GM18907 (cell line): ENCODE data around the gene LLGL1.

ENCODE experiments used
- ATAC-seq: cut with Tn5 transposase; IDR thresholded peaks from one replicate; pipeline ENCODE4 v1.9.1; 2021; ENCODE audit warnings: mild to moderate bottlenecking, moderate library complexity; ENCODE audit not compliant: unreplicated experiment

Gene LLGL1

DNA sequence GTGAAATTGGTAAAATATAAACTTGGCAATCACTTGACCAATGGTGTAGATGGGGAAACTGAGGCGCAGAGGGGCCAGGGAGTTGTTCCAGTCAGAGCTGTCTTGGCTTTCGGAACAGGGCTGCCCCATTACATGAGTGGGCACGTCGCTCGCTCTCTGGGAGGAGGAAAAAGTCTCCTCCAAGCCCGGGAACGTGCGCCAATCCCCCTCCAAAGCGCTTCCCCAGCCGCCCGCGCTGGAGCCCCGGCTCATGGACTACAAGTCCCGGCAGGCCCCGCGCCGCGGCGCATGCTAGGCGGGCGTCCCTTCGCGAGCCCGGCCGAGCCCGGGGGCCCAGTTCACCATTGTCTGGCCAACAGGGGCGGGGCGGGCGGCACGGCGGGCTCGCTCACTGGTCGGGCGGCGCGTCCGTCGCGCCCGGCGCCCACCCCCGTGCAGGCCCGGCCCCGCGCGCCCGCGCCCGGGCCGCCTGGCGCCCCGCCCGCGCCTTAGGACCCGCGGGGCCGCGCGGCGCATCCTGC lies at the start of gene LLGL1:
TSS of gene LLGL1 (plus strand) at position 515 of the 521 bp plus-strand sequence. CDS start 48 bp downstream, outside the sequence.
- ATAC-seq: peak; percentile 84

DNA sequence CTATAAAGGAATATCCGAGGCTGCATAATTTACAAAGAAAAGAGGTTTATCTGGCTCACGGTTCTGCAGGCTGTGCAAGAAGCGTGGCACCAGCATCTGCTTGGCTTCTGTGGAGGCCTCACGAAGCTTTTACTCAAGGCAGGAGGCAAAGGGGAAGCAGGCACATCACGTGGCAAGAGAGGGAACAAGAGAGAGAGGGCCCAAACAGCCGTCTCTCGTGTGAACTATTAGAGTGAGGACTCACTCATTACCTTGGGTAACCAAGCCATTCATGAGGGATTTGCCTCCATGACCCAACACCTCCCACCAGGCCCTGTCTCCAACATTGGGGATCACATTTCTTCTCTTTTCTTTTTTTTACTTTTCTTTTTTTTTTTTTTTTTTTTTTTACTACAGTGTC lies 49.3 kb upstream of the LLGL1 start:
- ATAC-seq: no peak

DNA sequence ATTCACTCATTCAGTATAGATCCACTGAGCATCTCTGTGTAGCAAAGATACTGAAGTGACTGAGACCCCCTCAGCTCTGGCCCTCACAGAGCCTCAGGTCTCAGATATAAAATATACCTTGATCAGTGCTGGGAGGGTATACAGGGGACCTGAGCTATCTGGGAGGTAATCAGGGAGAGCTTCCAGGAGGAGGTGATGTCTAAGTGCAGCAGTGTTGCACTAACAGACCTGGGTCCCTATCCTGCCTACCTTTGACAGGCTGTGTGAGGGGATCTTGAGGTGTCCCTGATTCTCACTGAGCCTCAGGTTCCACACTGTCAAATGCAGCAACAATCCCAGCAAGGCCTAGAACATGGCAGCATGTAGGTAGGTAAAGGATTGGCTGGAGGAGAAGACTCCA lies 48.3 kb upstream of the LLGL1 start:
- ATAC-seq: no peak

DNA sequence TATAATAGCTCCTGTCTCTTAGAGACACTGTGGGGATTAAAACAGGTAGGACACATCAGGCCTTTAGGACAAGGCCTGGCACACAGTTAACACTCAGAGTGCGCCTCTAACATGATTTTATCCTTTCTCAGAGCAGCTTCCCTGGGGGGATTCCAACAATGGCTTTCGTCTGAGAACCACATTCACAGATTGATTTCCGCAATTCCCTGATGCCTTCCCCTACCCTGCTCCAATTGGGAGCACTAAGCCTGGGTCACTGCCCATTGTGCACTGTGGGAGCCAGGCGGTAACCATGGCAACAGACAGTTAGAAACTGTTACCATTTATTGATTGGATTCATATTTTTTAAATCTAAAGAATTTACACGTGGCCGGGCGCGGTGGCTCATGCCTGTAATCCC lies 47.7 kb upstream of the LLGL1 start:
- ATAC-seq: no peak

DNA sequence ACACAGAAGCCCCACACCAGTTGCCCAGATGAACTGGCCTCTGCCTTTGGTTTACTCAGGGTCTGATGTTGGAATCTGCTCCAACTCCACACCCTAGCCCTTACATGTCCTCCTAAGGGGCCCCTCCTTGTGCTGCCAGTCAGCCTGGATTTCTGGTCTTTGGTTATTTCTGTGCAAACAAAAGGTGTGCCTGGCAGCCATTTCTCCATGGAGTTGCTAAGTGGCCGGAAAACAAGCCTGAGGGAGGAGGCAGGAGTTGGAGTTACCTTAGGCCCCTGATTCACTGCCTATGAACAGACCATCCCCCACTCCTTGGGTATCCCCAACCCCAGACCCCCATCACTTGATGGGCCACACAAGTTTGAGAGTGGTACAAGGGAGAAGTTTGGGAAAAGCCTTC lies 46.2 kb upstream of the LLGL1 start:
- no peak for ATAC-seq

DNA sequence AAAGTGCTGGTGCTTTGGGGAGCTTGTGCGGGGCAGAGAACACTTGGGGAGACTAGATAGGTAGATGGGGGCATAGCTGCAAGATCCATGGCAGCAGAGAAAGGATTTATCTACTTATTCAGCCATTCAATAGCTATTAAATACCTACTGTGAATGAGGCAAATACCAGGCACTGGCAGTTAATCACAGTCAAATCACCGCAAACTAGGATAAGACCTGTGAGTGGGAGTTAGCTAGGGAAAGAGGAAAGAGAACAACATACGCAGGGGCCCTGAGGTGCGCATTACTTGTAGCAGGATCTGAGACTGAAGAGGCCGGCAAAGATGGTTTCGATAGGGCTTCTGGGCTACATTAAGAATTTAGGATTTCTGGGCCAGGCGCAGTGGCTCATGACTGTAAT lies 45.6 kb upstream of the LLGL1 start:
- ATAC-seq: no peak

DNA sequence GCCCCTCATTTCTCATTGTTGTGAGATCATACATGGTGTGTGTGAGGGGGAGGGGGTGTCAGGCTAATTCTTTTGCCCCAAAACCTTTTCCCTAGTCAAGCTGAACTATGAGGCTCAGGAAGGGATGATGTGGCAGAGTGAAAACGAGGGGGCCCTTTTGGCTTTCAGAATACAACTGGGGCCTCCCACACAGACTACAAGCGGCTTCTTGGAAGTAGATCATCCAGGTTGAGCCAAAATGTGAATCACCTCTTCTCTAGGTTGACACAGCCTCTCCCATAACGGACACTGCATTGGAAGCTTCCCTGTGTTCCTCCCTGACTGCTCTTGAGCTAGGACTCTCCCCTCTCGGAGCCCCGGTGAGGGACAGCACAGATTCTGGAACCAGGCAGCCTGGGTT lies 44.1 kb upstream of the LLGL1 start:
- ATAC-seq: no peak

DNA sequence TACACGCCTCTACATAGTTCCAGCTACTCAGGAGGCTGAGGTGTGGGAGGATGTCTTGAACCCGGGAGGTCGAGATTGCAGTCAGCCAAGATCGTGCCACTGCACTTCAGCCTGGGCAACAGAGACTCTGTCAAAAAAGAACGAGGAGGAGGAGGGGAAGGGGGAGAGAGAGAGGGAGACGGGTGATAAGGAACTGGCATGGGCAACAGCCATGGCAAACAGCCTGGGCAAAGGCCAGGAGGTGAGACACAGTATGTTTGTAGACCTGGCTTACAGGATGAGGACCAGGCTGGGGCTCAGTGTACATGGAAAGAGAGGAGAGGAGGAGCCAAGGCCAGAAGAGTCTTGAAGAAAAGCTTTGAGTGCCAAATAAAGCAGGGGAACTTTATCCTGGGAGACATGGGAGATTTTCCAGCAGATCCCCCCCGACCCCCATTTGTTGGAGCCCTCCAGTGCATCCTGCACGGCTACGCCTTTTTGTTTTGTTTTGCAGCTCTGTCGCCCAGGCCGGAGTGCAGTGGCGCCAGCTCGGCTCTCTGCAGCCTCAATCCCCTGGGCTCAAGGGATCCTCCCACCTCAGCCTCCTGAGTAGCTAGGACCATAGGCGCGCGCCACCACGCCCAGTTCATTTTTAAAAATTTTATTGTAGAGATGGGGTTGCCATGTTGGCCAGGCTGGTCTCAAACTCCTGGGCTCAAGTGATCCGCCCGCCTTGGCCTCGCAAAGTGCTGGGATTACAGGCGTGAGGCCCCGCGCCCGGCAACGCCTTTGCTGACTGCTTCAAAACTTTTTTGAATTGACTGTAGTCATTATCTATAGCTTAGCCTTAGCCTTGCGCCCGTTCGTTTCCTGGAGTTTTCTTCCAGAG lies 43.1 kb upstream of the LLGL1 start:
- ATAC-seq: no peak

DNA sequence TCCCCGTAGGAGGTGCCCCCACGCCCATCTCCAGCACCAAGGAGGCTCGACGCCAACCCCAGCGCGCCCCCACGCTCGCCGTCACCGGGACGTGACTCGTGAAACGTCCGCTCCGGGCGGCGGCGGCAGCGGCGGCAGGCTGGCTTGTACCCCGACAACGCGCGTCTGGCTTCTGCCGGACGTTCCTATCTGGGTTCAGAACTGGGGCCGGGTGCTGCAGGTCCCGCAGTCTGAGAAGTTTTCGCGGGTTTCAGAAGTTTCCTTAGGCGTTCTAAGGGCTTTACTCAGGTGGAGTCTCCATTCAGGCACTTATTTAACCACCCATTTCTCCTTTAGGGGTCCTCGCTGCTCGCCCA lies 42.5 kb upstream of the LLGL1 start:
- peak; percentile 42 for ATAC-seq

DNA sequence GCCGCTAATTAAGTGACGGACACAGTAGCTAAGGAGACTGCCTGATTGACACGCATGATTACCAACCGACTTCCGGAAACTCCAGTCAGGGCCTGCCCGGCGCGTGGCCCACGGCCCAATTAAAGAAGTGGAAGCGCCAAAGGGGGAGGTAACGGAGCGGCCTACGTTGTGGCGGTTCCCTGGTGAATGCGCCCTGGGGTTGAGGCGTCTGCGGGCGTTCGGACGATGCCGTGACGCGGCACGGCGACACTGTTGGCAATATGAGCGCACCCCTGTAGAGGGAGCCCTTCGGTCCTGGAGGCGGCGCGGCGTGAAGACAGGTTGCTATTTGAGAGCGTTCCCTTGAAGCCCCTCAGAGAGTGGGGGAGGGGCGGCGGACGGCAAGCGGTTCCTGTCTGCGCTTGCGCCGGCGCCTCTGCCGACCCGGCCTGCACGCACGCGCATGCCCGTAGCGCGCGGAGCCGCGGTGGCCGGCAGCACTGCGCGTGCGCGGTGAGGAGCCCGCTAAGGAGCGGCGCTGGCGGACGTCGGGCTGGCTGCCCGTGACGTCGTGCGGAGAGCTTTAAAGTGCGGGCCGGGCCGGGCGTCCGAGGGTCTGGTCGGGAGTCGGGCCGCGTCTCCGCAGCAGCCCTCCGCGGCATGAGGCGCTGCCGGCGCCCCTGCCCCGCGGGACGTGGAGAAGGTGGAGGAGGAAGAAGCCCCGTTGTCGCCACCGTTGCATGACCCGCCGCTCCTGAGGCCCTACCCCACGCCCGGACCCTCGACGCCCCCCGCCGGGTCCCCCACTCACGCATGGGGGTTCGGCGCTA lies 41.9 kb upstream of the LLGL1 start, which contains the start of gene ALKBH5:
TSS of gene ALKBH5 (plus strand) at position 495 of the 809 bp plus-strand sequence. CDS start 416 bp downstream, outside the sequence.
- ATAC-seq: peak; percentile 88

DNA sequence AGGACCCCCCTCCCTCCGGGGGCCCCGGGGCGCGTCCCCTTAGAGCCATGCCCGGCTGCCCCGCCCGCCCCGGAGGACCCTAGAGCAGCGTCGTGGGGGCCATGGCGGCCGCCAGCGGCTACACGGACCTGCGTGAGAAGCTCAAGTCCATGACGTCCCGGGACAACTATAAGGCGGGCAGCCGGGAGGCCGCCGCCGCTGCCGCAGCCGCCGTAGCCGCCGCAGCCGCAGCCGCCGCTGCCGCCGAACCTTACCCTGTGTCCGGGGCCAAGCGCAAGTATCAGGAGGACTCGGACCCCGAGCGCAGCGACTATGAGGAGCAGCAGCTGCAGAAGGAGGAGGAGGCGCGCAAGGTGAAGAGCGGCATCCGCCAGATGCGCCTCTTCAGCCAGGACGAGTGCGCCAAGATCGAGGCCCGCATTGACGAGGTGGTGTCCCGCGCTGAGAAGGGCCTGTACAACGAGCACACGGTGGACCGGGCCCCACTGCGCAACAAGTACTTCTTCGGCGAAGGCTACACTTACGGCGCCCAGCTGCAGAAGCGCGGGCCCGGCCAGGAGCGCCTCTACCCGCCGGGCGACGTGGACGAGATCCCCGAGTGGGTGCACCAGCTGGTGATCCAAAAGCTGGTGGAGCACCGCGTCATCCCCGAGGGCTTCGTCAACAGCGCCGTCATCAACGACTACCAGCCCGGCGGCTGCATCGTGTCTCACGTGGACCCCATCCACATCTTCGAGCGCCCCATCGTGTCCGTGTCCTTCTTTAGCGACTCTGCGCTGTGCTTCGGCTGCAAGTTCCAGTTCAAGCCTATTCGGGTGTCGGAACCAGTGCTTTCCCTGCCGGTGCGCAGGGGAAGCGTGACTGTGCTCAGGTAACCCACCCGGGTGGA lies 41.0 kb upstream of the LLGL1 start:
- ATAC-seq: peak; percentile 4

DNA sequence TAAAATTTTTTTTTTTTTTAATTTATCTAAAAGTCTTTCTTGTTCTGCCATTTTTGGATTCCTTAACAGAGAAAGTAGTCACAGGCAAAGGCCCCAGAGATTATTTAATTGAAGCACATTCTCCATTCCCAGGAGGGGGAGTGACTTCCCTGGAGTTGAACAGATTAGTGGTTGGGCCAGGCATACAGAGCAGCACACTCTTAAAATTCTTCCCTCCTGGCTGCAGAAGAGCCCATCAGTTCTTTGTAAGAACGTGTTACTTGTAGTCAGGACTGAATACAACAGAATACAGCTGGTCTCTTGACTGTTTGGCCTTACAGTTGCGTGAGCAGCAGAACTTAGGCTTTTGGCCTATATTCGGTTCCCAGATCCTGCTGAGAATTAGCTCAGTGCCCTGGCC lies 40.0 kb upstream of the LLGL1 start:
- no peak for ATAC-seq

DNA sequence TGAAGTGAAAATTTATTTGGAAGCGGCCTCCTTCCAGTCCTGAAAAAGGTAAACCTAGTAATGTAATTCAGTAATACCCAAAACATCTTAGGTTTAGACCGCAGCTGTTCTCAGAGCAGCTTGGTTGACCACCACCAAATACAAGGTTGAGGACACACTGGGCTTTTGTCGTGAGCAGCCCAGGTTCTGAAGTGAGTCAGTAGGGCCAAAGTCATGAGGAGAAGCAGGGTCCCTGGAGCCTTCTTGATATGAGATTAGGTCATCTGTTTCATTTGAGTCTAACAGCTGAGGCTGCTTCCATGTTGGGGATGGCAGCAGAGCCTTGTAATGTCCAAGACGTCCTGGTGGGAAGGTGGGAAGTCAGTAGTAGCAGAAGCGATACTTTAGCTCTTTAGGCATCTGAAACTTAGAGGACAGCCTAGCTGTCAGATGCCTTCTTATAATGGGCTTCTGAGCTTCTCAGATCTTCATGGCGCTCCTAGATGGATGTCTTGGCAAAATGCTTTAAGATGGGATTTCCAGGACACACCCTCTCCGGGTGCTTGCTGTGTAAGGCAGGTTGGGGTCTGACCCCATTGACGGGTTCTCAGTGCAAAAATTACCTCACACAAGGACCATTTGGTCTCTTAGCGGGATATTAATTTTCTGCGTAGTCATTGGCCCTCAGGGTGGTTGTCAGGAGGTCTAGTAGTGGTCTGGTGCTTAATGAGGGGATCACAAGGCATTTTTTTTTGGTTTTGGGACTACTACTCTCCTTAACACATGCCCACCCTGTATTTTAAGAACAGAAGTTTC lies 39.4 kb upstream of the LLGL1 start:
- ATAC-seq: no peak

DNA sequence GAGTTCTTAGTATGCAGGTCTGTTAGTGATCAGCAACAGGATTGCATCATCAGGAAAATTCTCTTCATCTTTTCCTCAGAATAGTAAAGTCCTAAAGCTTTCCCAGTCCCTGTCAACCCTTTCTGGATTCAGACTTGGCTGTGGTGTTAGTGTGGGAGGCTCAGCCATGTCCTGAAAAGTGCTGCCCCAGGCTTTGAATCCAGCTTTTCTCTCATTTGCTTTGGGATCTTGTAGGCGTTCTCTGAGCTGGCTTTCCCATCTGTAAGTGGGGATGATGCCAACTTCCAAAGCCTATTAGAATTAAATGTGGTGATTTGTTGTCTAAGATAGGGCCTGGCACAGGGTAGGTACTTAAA lies 38.8 kb upstream of the LLGL1 start:
- ATAC-seq: no peak

DNA sequence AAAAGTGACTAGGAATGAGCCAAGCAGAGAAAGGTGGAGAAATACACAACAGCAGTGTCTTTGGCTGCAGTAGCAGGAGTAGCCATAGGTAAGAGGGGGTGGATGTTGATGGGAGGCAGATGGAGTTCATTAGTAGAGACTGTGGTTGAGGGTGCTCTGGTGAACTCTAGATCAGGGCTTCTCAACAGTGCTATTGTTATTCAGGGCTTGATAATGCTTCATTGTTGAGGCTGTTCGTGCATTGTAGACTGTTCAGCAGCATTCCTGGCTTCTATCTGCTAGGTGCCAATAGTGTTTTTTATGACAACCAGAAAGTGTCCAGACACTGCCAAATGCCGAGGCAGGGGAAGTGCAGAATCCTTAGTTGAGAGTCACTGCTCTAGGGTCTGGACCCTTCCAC lies 38.2 kb upstream of the LLGL1 start:
- ATAC-seq: no peak

DNA sequence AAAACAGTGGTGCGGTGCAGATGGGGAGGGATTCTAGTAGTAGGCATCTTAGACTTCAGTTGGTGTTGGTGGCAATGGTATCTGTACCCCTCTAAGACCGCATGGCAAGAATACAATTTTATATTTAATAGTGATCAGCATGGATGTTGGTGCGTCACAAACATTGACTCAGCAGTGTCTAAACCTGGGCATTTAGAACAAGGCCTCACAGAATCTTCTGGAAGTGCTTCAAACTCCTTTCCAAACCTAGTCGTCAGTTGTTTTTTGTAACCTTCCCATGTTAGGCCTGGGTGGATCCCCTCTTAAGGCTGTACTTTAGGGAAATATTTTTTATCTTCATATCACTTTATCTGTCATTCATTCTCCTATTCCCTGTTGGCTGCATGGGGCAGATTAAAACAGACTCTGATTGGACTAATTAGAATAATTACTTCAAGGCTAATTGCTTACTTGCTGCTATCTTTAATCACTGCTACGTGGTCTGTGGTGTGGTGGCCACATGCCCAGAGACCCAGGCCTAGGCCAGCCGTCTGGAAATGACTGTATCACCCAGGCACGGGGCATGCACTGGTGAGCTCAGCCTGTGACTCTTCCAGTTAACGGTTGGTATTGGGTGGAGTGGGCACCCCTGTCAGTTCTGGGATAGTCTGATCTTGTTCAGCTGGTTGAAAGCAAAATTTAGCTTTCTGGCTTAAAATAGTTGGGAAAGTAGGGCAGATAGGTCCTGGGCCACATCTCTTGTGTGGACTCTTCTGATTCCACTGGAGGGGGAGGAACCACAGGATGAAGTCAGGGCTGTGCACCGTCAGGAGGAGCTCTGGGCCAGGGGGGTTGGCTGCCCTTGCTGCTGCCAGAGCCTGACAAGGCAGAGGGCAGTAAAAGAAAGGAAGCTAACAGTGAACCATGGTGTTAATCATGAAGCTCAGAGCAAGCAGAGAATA lies 37.3 kb upstream of the LLGL1 start:
- ATAC-seq: no peak

DNA sequence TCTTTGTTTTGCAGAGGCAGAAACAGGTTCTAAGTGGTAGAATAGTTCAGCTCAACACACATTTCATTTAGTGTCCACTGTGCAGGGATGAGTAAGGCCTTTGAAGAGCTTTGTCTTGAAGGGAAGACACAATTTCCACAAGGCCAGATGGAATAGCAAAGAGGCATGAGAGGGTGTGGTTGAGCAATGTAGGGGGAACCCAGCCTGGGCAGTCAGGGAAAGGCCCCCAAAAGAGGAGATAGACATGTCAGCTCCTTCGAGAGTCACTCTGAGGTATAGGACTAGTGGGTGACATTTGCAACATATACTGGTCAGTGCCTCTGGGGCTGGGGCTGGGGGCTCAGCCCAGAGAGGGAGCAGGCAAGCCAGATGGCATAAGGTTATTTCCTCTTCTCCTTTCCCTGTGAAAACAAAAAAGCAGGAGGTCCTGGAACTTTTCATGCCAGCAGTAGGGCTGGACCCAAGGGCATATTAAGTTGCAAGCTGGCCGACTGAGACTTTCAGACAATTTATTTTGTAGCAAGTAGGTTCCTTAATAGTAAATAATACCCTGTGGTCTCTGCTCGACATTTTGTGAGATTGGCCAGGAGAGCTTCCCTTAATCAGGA lies 34.7 kb upstream of the LLGL1 start:
- ATAC-seq: no peak

DNA sequence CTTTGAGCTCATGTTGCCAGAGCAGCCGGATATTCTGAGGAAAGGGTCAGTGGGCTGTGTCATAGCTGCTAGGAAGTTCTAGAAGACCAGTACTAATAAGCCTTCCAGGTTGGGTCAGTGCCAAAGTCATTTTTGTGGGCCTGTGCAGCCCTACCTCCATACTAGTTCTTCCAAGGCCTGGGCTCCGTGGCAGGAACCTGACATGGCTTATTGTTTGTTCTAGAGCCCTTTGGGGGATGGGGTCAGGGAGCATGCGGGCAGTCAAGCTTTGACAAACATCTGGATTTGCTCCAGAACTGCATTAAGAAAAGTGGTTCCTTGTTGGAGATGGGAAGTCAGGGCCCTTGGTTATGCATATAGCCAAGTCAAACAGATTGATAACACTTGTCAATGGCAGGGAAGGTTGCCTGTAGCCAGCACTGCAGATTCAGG lies 34.2 kb upstream of the LLGL1 start:
- ATAC-seq: no peak

DNA sequence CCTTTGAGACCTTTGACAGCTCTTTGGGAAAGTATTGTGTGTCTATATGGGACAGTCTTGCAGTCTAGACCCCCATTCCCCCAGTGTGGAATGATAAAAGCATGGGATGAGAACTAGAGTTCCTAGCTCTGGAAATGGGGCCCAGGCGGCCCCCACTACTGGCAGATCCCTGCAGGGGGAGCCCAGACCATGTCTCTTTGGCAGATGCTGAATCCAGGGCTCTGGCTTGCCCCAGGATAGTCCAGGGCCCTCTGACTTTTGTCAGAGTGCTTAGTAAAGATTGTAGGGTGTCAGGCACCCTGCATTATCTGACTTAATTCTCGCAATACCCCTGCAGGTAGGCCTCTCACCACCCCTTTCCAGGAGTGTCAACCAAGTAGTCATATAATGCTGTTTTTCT lies 33.5 kb upstream of the LLGL1 start:
- no peak for ATAC-seq
